HL-60/S4 treated with phorbol 12-myristate 13-acetate at 8.2 ng/mL for 4 days and 3 days (cell line): ENCODE results near the gene CARMIL1.
"Not testable (repeated sequence)": the region's sequence is repeated elsewhere in the genome, so short reads cannot be mapped to it uniquely, and the experiment has no call there.

Experiments used
- in situ Hi-C: fragments of 300-500 bp; cut with MboI; formaldehyde crosslinking; loops from 2 replicates; pipeline ENCODE4 v1.15.0; 2022; ENCODE audit warnings: low sequenced_read_pairs

CARMIL1 gene

GRCh38 chr6:25544833-25545232 lies 265.7 kb downstream of the CARMIL1 start:
- in situ Hi-C loops, result no loop called here

DNA sequence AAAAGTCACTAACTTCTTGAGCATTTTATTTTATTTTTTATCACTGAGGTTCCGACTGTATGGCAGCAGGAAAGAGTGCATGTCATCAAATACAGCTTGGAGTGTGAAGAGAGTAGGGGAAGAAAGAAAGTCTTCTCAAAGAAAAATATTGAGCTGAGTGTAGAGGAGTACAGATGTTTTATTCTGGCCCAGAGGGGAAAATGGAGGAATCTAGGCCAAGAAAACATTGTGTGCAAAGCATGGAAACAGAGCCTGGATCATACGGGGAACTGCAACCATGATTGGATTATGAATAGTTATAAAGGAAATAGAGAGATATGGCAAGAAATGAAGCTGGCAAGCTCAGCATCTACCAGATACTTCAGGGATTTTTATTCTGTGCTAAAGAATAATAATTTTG lies 268.6 kb downstream of the CARMIL1 start:
- in situ Hi-C loops, result no loop called here

GRCh38 chr6:25548451-25548850 lies 269.3 kb downstream of the CARMIL1 start:
- in situ Hi-C loops, result no loop called here

- in situ Hi-C loops, result no loop called here
Measured at GRCh38 chr6:25550631-25551030, 271.5 kb downstream of the CARMIL1 start.

- in situ Hi-C loops, result no loop called here
Measured at GRCh38 chr6:25553502-25553901, 274.3 kb downstream of the CARMIL1 start.

DNA sequence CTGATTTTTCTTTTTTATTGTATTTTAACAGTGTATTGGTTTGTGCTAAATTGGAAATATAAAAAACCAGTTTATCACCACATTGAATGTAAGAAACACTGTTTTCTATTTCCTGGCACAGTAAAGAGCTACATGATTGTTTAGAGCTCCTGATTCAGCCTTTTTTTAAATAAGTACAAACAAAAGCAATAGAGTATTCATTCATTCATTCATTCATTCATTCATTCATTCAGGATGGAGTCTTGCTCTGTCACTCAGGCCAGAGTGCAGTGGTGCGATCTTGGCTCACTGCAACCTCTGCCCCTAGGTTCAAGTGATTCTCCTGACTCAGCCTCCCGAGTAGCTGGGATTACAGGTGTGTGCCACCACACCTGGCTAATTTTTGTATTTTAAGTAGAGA lies 276.0 kb downstream of the CARMIL1 start:
- in situ Hi-C loops, result no loop called here

DNA sequence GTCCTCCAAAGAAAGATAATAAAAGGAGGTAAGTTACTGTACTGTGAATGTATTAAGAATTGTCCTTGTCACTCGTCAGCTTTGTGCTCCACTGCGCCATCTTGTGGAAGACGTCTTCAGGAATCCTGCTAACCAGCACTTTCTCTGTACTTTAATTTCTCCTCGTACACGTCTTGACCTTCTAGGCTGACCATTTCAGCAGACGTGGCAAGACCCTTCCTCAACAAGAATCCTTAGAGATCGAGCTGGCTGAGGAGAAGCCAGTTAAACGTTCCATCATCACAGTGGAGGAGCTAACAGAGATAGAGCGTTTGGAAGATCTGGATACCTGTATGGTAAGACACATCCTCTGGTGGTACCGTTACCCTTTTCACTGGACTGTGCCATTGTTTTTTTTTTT lies 277.3 kb downstream of the CARMIL1 start:
- in situ Hi-C loops, result no loop called here

- in situ Hi-C loops, result no loop called here
Measured at GRCh38 chr6:25558155-25558817, 279.1 kb downstream of the CARMIL1 start.

DNA sequence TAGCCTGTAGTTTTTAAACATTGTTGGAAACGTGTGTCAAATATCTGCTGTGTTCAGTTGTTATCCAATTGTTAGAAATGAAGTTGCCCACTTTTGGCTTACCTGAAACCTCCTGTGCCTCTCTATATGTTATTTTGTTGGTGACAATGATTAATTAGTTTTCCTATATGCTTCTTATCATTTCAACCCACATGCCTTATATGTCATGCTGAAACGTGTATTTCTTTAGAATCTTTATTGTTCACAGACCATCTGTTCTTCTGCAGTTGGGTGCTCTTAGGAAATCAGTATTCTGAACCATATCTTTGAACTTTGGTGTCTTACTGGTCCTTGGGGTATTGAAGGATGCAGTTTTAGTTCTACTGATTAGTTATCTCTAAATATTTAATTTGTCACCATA lies 281.7 kb downstream of the CARMIL1 start:
- in situ Hi-C loops, result no loop called here

- in situ Hi-C loops, result no loop called here
Measured at GRCh38 chr6:25564943-25565342, 285.8 kb downstream of the CARMIL1 start.

DNA sequence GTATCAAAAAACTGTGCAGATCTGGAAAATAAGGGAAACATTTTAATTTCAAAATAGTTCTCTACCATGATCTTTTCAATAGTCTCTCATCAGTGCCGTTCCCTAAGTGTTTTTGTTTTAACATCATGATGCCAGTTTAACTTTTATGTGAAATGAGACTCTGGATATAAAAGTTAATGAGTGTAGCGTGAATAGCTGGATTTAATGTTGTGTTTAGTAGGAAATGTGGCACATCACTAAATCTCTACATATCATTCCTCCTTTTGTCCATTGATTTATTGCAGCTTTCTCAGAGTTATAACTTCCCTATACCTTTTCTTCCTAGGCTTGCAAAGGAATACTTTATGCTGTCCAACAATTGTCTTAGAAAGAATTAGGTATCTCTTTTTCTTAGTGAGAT lies 291.4 kb downstream of the CARMIL1 start:
- in situ Hi-C loops, result no loop called here

- in situ Hi-C loops, result no loop called here
Measured at GRCh38 chr6:25576919-25577318, 297.7 kb downstream of the CARMIL1 start.

- in situ Hi-C loops, result no loop called here
Measured at GRCh38 chr6:25578538-25578937, 299.4 kb downstream of the CARMIL1 start.

DNA sequence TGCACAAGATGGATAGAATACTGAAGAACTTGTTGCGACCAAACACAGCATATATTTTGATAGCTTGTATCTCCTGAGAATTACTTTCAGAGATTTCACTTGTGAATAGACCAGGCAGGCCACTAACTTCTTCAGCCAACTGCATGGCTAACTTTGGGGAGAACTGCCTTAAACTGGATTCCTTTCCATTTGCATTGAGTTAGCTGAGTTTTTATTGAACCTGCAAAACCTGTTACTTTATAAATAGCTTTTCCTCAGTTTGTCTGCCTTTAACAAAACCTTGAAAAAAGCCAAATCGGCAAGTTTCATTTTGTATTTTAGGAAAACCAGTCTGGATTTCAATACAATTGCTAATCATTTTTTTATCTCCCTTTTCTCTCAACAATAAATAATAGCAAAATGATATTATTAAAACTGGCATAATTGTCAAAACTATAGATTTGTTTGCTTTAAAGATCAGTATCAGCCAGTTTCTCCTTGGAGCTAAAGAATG lies 300.3 kb downstream of the CARMIL1 start:
- in situ Hi-C loops, result no loop called here

- in situ Hi-C loops, result no loop called here
Measured at GRCh38 chr6:25579902-25580495, 300.8 kb downstream of the CARMIL1 start.

DNA sequence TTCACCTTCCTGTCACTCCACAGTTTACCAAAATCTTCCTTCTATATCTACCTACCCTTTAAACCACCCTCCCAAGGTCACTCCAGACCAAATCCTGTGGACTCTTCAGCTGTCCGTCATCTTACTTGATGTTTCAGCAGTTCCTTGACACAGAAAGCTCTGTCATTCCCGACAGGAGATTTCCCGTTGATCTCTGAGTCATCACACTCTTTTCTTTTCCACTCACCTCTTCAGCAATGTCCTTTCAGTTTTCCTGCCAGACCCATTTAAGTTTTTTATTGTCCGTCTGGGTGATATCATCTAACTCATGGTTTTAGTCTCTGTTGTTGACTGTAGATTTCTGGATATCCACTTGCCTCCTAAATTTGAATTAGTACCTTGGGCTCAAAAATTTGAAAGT lies 302.9 kb downstream of the CARMIL1 start:
- in situ Hi-C loops, result no loop called here

DNA sequence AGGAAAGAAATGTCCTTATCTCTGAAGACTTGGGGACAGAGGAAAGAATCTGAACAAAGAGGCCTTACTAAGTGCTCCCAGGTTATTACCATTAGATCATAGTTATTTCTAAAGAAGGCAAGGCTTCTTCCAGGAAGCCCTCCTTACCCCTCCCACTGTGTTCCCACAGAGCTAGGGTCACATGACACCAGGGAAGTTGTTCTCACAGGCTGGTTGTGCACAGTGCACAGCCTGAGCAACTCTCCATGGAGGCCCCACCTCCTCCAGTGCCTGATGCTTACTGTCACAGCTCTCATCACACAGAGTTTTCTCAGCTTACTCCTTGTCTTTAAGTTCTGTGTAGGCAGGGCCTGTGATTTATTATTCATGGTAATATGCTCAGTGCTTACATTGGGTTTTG lies 303.9 kb downstream of the CARMIL1 start:
- in situ Hi-C loops, result no loop called here

GRCh38 chr6:25583906-25584305 lies 304.7 kb downstream of the CARMIL1 start:
- in situ Hi-C loops, result no loop called here

GRCh38 chr6:25585225-25585624 lies 306.1 kb downstream of the CARMIL1 start:
- in situ Hi-C loops, result no loop called here

- in situ Hi-C loops, result not testable (repeated sequence)
Measured at GRCh38 chr6:25586119-25586518, 306.9 kb downstream of the CARMIL1 start.

DNA sequence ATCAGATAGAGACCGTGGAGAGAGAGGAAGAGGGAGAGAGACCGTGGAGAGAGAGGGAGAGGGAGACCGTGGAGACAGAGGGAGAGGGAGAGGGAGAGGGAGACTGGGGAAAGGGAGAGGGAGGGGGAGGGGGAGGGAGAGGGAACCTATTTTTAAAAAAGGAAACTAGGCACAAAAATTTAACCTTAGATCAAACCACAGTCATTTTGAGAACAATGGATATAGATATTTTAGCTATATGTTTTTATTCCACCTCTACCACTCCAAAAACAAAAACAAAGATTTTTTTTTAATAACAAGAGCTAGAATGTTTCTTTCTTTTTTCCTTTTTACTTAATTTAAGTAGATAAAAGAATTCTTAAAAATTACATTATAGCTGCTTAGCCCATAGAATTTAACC lies 307.8 kb downstream of the CARMIL1 start:
- in situ Hi-C loops, result no loop called here

GRCh38 chr6:25590986-25591385 lies 311.8 kb downstream of the CARMIL1 start:
- in situ Hi-C loops, result no loop called here
